Stimulated activated CD8-positive, alpha-beta memory T cell treated with anti-CD3 and anti-CD28 coated beads, Interleukin-7, amount 100 ng/mL, for 48 hours (primary cell): ENCODE data around the gene ZNF609.

Source experiments
- DNase-seq, 2 donors: peaks; one replicate each; pipeline ENCODE4 v3.0.0-alpha.2; 2020; ENCODE audit warnings: low read depth in 1 of 2; ENCODE audit errors: extremely low read depth in 1 of 2

Gene ZNF609

GRCh38 chr15:64690008-64690407 is 229.6 kb downstream of the ZNF609 start:
- no peak for DNase-seq

DNA sequence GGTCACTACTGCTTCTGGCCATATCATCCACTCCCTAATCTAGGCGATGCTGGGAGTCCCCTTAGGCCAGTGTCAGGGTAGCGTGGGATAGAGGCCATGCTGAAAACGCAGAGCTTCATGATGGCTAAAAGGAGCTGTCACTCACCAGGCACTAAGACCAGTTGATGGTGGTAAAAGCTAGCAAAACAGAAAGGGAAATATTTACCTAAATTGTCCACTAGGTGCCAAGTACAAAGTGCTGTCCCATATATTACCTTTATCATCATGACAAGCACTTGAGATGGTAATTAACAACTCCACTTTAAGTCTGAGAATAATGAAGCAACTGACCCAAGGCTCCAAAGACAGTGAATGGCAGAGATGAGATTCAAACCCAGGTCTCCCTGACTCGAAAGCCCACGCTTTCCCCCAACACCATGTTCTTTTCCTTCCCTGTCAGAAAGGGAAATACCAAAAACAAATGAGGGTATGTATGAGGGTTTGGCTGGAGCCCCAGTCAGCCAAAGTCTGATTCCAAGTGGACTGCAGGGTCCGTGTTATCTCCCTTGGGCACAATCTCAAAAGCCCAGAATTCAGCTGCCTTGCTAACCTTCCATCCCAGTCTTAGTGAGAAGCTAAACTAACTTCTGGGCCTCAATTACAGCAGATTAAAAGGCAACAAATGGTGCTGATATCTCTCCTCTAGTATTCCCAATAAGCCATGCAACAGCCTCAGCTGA is 230.4 kb downstream of the ZNF609 start:
- DNase-seq = no peak

GRCh38 chr15:64691896-64692565 is 231.7 kb downstream of the ZNF609 start:
- no peak for DNase-seq

DNA sequence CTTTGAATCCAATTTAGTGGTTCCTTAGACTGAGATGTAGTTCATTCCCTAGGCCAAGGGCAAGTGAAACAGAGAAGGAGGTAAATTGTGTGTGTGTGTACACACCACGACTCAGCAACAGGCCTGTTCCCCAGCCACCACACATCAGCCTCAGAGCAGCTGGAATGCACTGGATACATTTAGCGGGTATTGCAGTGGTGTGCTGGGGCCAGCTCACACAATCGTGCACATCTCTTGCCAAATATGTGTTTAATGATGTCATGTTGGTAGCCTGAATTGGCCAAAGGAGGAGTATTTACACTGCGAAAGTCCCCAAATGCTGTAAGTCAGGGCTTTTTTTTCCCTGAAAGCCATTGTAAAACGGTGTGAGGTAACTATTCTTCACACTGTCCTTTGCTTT is 232.8 kb downstream of the ZNF609 start:
- no peak for DNase-seq

GRCh38 chr15:64694816-64695215 is 234.4 kb downstream of the ZNF609 start:
- no peak for DNase-seq

DNA sequence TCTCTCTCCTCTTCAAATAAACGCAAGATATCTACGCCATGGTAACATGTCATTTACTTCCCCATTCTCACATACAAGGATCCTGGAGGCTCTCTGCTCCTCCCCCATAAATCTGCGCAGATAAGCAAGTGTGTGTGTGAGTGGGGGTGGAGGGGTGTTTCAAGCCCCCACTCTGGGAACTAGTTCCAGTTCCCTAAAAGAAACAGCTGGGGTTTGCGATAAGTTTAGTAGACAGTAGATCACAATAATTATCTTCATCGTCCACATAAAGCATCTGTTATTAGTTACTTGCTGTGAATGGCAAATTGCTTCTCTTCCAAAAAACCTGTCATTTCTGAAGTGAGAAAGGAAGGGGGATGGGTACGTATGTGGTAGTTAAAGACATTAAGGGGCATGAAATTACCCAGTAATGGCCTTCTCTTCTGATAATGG is 235.2 kb downstream of the ZNF609 start:
- no peak for DNase-seq

DNA sequence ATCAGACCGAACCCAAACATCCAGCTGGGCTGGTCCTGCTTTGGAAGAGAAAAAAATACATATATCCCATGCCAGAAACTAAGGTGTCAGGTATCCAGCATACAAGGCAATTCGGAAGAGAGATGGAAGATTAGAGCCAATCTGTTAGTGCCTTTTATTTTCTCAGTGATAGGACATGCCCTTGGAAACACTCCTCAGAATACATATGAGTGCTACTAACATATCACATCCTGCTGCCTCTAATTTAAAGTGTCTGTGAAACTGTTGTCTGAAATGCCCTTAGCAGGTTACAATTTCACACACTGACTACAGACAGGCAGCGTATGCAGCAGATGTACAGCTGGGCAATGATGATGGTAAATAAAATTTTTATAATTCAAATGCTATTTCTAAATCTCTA is 236.1 kb downstream of the ZNF609 start:
- DNase-seq = no peak

GRCh38 chr15:64697911-64698369 is 237.6 kb downstream of the ZNF609 start:
- peak in 1 of 2 donors; percentile 58 for DNase-seq

- no peak for DNase-seq
These were observed 238.4 kb downstream of the ZNF609 start for GRCh38 chr15:64698823-64699222.

DNA sequence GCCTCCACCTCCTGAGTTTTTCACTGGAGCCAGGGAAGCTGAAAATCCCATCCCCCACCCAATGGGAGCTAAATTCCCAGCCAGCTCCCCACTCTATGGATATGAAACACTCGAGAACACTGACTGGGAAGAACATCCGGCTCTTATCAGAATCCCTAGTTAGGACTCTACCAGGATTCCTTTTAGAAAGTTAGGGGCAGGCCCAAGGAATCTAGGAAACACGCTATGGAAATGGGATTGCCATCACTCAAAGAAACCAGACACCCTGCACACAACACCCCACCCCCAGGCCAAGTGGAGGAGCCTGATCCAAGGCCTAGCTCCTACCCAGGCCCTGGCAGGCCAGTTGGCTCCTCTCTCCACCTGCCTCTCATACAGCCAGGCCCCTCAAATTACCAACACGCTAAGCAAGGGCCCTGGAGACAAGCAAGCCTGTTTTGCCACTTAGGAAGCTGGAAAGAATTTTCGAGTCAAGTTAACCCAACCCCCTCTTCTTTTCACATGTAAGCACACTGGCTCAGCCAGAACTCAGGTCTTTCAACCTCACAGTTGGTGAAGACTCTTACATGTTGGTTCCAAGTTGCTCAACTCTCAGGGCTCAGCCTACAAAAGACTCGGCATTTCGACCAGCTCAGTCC is 239.5 kb downstream of the ZNF609 start:
- DNase-seq = no peak

DNA sequence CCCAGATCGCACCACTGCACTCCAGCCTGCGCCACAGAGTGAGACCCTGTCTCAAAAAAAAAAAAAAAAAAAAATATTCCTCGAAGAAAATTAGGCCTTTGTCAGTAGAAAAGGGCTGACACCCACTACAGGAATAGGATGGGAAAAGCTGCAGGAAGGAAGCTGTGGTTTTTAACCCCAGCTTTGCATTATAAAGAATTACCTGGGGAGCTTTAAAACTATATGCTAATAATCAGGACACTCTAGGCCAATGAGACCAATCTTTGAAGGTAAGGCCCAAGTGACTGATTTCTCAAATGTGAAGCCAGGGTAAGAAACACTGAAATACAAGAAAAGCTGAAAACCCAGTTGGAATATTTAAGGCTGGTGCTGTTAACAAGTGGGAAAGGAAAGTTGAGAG is 240.7 kb downstream of the ZNF609 start:
- DNase-seq = no peak

GRCh38 chr15:64701482-64702184 is 241.3 kb downstream of the ZNF609 start:
- DNase-seq = no peak

- peak; percentile 88 to 95 for DNase-seq
These were observed 242.6 kb downstream of the ZNF609 start for GRCh38 chr15:64702816-64703631.

DNA sequence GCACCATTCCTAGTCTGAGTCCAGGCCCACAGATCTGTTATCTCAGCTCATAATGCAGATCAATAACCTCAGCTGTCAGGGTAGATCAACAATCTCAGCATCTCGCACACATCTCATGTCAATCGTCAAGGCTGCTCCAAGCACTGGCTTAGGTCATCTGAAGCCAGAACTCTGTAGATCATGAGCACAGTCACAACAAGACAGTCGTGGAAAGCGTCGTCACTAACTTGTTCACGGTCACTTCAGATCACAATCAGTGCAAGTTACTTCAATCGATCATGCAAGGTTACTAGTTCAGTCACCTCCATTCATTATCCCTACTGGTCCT is 243.2 kb downstream of the ZNF609 start:
- no peak for DNase-seq

- DNase-seq = no peak
These were observed 244.6 kb downstream of the ZNF609 start for GRCh38 chr15:64705006-64705405.

DNA sequence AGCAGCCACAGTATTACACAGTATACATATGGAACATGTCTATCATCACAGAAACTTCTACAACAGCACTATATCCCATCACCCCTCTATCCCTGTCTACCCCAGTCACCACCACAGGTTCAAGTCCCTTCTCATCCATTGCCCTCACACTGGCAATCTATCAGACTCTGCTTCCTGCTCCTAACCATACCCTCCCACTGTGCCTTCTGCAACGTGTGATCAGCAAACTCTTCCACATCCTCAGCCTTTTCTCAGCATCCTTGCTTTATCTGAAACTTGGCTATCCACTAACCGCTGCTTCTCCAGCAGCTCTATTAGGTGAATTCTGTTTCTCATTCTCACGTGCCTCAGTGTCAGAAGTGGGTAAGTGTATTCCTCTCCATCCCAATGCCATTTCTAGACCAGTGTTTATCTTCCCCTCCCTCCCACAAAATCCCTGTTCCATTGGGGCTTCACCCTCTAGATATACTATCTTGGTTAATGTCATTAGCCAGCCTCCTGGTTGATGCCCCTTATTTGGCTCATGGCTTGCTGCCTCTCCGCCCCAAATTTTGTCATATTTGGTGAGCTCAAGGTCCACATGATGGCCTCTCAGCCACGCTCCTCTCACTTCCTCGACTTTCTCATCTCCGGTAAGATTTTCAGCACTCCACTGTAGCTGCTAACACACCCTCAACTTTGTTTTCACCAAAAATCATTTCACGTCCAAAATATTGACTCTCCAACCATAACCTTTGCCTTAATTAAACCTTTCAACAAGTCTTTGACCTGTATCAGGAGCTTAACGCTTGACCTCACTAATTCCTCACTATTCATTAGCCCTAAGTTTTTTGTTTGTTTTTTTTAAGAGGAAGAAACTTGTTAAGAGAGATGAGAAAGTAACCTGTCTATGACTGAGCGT is 245.9 kb downstream of the ZNF609 start:
- no peak for DNase-seq

DNA sequence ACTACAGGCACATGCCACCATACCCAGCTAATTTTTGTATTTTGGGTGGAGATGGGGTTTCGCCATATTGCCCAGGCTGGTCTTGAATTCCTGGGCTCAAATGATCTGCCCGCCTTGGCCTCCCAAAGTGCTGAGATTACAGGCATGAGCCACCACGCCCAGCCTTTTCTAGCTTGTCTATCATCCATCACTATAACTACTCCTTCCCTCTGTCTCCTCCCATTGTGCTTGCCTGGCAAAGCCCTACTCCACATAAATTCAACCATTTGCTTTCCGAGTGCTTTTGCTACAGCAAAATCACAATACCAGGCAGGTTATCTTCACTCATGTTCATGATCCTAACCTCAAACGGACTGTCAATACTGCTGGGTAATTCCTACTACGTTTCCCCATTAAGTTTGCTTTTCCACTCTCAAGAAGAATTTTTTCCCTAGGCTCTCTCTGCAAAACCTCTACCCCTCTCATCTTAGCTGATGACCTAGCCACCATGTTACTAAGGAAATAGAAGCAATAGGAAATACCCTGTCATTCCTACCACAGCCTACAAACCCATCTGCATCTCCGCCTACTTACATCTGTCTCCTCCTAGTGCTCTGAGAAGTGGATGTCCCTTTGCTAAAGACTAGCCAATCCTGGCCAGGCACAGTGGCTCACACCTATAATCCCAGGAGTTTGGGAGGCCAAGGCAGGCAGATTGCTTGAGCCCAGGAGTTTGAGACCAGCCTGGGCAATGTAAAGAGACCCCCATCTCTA is 250.5 kb downstream of the ZNF609 start:
- DNase-seq = no peak

DNA sequence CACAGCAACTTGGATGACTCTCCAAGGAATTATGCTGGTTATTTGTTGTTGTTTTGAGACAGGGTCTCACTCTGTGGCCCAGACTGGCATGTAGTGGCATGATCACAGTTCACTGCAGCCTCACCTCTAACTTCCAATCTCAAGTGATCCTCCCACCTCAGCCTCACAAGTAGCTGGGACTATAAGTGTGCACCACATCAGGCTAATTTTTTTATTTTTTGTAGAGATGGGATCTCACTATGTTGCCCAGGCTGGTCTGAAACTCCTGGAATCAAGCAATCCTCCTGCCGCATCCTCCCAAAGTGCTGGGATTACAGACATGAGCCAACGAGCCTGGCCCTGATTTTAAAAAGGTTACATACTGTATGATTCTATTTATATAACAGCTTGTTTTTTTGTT is 252.0 kb downstream of the ZNF609 start:
- DNase-seq = no peak

DNA sequence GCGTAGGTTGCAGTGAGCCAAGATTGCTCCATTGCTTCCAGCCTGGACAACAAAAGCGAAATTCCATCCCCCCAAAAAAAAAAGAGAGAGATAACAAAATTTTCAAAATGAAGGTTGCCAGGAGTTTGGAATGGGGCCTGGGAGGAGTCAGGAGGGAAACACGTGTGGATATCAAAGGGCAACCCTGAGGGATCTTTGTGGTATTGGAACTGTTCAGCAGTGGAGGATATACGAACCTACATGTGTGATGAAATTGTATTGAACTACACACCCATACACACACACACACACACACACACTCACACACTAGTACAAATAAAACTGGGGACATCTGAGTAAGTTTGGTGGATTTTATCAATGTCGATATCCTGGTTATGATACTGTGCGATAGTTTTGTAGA is 253.2 kb downstream of the ZNF609 start:
- DNase-seq = no peak
